SU-DHL-6 (cell line): ENCODE results near the gene SPINT2.

Experiments
- CTCF ChIP-seq: fragments of 200-600 bp; sonication (generic); IDR thresholded peaks from one replicate; pipeline ENCODE4 v1.5.1; 2017; ENCODE audit warnings: antibody characterized with exemption, mild to moderate bottlenecking, low read length, moderate library complexity; ENCODE audit not compliant: insufficient read depth, poor library complexity, severe bottlenecking
- EZH2phosphoT487 ChIP-seq: fragments of 200-600 bp; sonication (generic), shearing (Covaris generic); conservative IDR thresholded peaks from 2 replicates; pipeline ENCODE4 v1.6.1; 2018; ENCODE audit warnings: mild to moderate bottlenecking, antibody characterized with exemption, low read length, moderate library complexity, mixed read lengths

DNA sequence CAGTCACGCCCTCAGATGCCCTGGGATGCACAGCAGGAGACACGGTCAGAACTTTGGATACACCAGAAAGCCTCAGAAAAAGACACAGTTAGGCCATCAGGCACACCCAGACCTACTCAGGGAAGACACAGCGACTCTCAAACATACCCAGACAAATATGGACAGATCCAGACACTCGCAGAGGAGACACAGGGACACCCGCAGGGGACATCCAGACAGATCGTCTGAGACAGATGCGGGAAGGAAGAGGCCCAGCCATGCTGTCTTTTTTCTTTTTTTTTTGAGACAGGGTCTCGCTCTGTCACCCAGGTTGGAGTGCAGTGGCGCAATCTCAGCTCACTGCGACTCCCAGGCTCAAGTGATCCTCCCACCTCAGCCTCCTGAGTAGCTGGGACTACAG is 45.2 kb upstream of the SPINT2 start:
- TF ChIP-seq CTCF (no peak), EZH2phosphoT487 (no peak)
